Left ventricle myocardium inferior (tissue), 1 donor: ENCODE data around the gene ITIH4. TPM values are rescaled to one million over a fixed set of nuclear protein-coding genes. Genes with fewer than 3 reads are reported as not detected.
A peak's percentile ranks its signal among the peaks of the same experiment; 100 is the strongest.

ENCODE experiments used
- DNase-seq: peaks from one replicate; pipeline ENCODE4 v3.0.0-alpha.2; 2020
- H3K27ac ChIP-seq: fragments of 200-600 bp; replicated peaks from 2 replicates; pipeline ENCODE4 v1.8.0; 2021
- H3K27me3 ChIP-seq: fragments of 200-600 bp; 2 replicates; pipeline ENCODE4 v1.8.0; 2021; ENCODE audit warnings: low read depth
- H3K36me3 ChIP-seq: fragments of 200-600 bp; 2 replicates; pipeline ENCODE4 v1.8.0; 2021
- H3K4me1 ChIP-seq: fragments of 200-600 bp; 2 replicates; pipeline ENCODE4 v1.8.0; 2021
- H3K4me3 ChIP-seq: fragments of 200-600 bp; 2 replicates; pipeline ENCODE4 v1.8.0; 2021; ENCODE audit warnings: mild to moderate bottlenecking, moderate library complexity
- H3K9me3 ChIP-seq: fragments of 200-600 bp; replicated peaks from 2 replicates; pipeline ENCODE4 v1.8.0; 2021
- CTCF ChIP-seq: fragments of 200-600 bp; IDR thresholded peaks from 2 replicates; pipeline ENCODE4 v1.8.0; 2021; ENCODE audit warnings: antibody characterized with exemption, mild to moderate bottlenecking, borderline replicate concordance
- intact Hi-C: fragments of 100-400 bp; cut with micrococcal nuclease; formaldehyde crosslinking; loops from one replicate; pipeline ENCODE4 v1.11.0; 2022
- total RNA-seq: library from RNA; stranded (reverse); fragmentation: NEBNext Ultra II Directional; extraction: Animal tissue kit (Norgen Biotek cat#: 25700); gene quantifications from one replicate; pipeline ENCODE4 v1.2.1, GENCODE V29; 2021
- donor health status: DM: no; HTN: yes; CAD: no; lungs with severe emphysema.

Gene ITIH4
- total RNA-seq, 1 donor from 2014 or later = 5.0 TPM

- Histone ChIP-seq H3K27me3 (no peaks in the 10 kb centered on the region), H3K27ac (peak overlapping the region; percentile 86), H3K36me3 (peaks cover 38% of the 10 kb centered on the region), H3K4me3 (no peak overlapping the region), H3K9me3 (no peaks in the 10 kb centered on the region), H3K4me1 (peaks cover 56% of the 10 kb centered on the region)
- no peak for DNase-seq
- no peak for TF ChIP-seq CTCF
- intact Hi-C loops = no loop called here
These were observed 12.8 kb upstream of the ITIH4 start for GRCh38 chr3:52843108-52843865.

GRCh38 chr3:52842424-52842823 is 12.0 kb upstream of the ITIH4 start:
- peak overlapping the region; percentile 86 for H3K27ac ChIP-seq
- intact Hi-C loops = no loop called here
- H3K4me3 ChIP-seq = no peak overlapping the region
- H3K9me3 ChIP-seq = no peaks in the 10 kb centered on the region
- H3K4me1 ChIP-seq = peaks cover 57% of the 10 kb centered on the region
- H3K27me3 ChIP-seq = no peaks in the 10 kb centered on the region
- H3K36me3 ChIP-seq = peaks cover 32% of the 10 kb centered on the region
- no peak for TF ChIP-seq CTCF
- DNase-seq = peak; percentile 34

GRCh38 chr3:52841981-52842340 is 11.5 kb upstream of the ITIH4 start:
- no peak for DNase-seq
- intact Hi-C loops = no loop called here
- Histone ChIP-seq H3K36me3 (peaks cover 27% of the 10 kb centered on the region), H3K9me3 (no peaks in the 10 kb centered on the region), H3K27me3 (no peaks in the 10 kb centered on the region), H3K4me1 (peaks cover 59% of the 10 kb centered on the region), H3K4me3 (no peak overlapping the region), H3K27ac (peak overlapping the region; percentile 86)
- no peak for TF ChIP-seq CTCF

GRCh38 chr3:52841211-52841980 is 10.9 kb upstream of the ITIH4 start:
- H3K27ac ChIP-seq = peak overlapping the region; percentile 86
- peaks cover 64% of the 10 kb centered on the region for H3K4me1 ChIP-seq
- no peak for TF ChIP-seq CTCF
- no peaks in the 10 kb centered on the region for H3K27me3 ChIP-seq
- H3K36me3 ChIP-seq = peaks cover 27% of the 10 kb centered on the region
- no peak overlapping the region for H3K4me3 ChIP-seq
- no peaks in the 10 kb centered on the region for H3K9me3 ChIP-seq
- DNase-seq = no peak
- intact Hi-C loops = no loop called here

- Histone ChIP-seq H3K4me1 (peaks cover 67% of the 10 kb centered on the region), H3K9me3 (no peaks in the 10 kb centered on the region), H3K27me3 (no peaks in the 10 kb centered on the region), H3K36me3 (peaks cover 27% of the 10 kb centered on the region), H3K4me3 (no peak overlapping the region), H3K27ac (no peak overlapping the region)
- intact Hi-C loops = no loop called here
- DNase-seq = no peak
- no peak for TF ChIP-seq CTCF
These were observed 9.5 kb upstream of the ITIH4 start for GRCh38 chr3:52839892-52840545.
